ENCODE results near the gene ALG8. TPM values are rescaled to one million over a fixed set of nuclear protein-coding genes. Genes with fewer than 3 reads are reported as not detected.
"Not testable (repeated sequence)": the region's sequence is repeated elsewhere in the genome, so short reads cannot be mapped to it uniquely, and the experiment has no call there.

Gene ALG8
- 10 to 100 TPM; 47.3 to 51.6 TPM for total RNA-seq

DNA sequence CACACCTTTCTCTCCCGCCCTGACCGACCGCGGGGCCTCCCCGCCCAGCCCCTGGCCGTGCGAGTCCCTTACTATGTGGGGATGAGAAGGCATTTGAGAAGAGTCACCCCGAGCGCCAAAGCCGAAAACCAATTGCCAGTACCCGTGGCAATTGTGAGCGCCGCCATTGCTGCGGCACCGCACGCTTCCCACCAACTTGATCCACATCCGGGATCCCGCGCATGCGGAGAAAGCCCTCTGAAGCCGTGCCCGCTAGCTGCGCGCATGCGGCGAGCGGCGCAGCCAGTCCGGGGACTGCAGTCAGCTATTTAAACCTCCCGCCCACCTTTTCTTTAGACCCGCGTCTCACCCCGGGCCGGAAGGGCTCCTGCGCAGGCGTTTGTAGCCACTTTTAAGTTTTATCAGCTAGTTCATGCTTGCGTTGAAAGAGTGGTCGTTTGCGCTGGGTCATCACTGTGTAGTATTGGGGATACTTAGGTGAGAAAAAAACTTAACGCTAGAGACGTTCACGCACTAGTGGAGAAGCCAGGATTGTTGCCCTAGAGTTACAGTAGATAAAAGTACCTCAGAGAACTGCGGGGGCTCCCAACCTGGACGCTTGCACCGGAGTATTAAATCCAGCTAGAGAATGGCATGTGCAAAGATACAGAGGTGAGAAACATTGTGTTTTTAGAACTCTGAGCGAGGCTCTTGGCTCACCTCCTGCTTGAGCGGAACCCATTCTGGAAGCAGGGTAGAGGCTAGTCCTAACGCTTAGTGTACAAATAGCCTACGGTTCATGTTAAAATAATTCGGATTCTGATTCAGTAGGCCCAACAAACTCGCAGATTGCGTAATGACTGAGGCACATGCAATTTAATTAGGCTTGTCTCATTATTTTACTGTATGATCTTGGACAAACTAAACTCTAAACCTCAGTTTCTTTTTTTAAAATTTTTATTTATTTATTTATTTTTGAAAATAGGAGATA, at the start of gene ALG8:
Gene ALG8 (minus strand): TSS at position 205 of the 970 bp plus-strand sequence. CDS start 38 bp downstream, at position 167.
- H3K4me1 Mint-ChIP-seq, result peaks cover 40% of the 10 kb centered on the region
- DNase-seq (peak; percentile 97), ATAC-seq (peak; percentile 95)
- H3K36me3 Mint-ChIP-seq, result peaks cover 37% of the 10 kb centered on the region
- H3K27me3 Mint-ChIP-seq, result no peaks in the 10 kb centered on the region
- CTCF ChIA-PET, result interaction anchor here (0.6 to 2.1 kb wide), 10 partner anchors 12 to 434 kb away, joined by 3 to 11 read pairs (median 3); partner anchors contain the start of genes KCTD21, NDUFC2 and USP35
- peak within 1 kb of the TSS; percentile 78 for H3K4me3 Mint-ChIP-seq
- peak within 1 kb of the TSS; percentile 88 for H3K27ac Mint-ChIP-seq
- H3K9me3 Mint-ChIP-seq (ENCODE audit: low read depth), result no peaks in the 10 kb centered on the region

DNA sequence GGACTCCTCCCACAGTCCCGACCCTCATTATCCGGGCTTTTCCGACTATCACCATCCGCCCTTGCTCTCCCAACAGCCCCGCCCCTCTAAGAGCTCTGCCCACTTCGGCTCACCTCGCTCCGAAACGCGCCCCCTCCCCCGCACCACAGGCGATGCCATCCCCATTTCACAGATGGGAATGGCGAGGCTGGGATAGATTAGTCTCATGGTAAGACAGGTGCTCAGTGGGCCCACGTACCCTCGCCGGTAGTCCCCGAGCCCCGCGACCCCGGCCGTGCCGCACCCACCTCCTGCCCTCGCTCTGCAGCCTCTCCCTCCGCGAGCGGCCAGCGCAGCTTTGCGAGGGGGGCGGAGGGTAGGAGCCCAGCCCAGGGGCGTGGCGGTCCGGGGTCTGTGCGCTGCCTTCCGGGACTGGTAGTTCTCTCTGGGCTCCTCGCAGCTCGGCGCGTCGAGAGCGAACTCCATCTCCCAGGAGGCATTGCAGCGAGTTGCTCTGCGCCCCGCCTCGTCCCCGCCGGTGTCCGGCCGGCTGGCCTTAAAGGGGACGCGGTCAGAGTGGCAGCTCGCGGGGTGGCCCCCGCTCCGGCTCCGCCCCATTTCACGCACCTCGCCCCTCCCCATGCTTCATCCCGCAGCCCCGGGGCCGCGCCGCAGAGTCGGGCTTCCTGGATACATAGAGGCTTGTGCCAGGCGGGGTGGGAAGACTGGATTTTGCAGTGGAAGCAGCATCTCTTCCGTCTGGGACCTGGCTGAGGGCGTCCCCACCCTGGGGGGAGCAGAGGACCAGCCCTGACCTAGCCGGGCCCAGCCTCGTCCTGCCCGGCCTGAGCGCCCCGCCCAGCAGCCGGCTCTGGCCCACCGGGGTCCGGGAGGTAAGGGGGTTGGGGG, 49.1 kb upstream of the ALG8 start, which contains the start of the genes KCTD21 and USP35:
Gene KCTD21 (minus strand): TSS at position 341 of the 888 bp plus-strand sequence. CDS start 14,072 bp downstream, outside the sequence.
Gene USP35 (plus strand): TSS at position 634 of the 888 bp plus-strand sequence. CDS start 7,327 bp downstream, outside the sequence.
- ATAC-seq (peak; percentile 97), DNase-seq (peak; percentile 96)
- CTCF ChIA-PET, result interaction anchor here (0.7 to 1.8 kb wide), 8 partner anchors 14 to 376 kb away, joined by 3 to 5 read pairs (median 3); partner anchors contain the start of genes ALG8 and INTS4
- Mint-ChIP-seq H3K4me1 (peaks cover 37% of the 10 kb centered on the region), H3K4me3 (peak within 1 kb of the TSS; percentile 97), H3K27me3 (no peaks in the 10 kb centered on the region), H3K27ac (peak within 1 kb of the TSS; percentile 85), H3K36me3 (peaks cover under 1% of the 10 kb centered on the region), H3K9me3 (ENCODE audit: low read depth) (no peaks in the 10 kb centered on the region)

GRCh38 chr11:78187366-78188285, 48.2 kb upstream of the ALG8 start:
- CTCF ChIA-PET, result interaction anchor here (0.7 to 1.6 kb wide), 7 partner anchors 15 to 377 kb away, joined by 3 to 4 read pairs (median 3); partner anchors contain the start of genes ALG8 and INTS4
- Mint-ChIP-seq H3K4me3 (peak overlapping the region; percentile 97), H3K27ac (peak overlapping the region; percentile 85), H3K27me3 (no peaks in the 10 kb centered on the region), H3K36me3 (peaks cover 4% of the 10 kb centered on the region), H3K4me1 (peaks cover 34% of the 10 kb centered on the region), H3K9me3 (ENCODE audit: low read depth) (no peaks in the 10 kb centered on the region)
- peak; percentile 37 for ATAC-seq
- DNase-seq, result peak; percentile 71

- CTCF ChIA-PET, result no interaction called here
- Mint-ChIP-seq H3K4me1 (peaks cover 1% of the 10 kb centered on the region), H3K9me3 (ENCODE audit: low read depth) (no peaks in the 10 kb centered on the region), H3K27ac (no peak overlapping the region), H3K36me3 (peaks cover 15% of the 10 kb centered on the region), H3K4me3 (no peak overlapping the region), H3K27me3 (no peaks in the 10 kb centered on the region)
- ATAC-seq, result no peak
- DNase-seq, result no peak
Measured at GRCh38 chr11:78181185-78181584, 41.8 kb upstream of the ALG8 start.

DNA sequence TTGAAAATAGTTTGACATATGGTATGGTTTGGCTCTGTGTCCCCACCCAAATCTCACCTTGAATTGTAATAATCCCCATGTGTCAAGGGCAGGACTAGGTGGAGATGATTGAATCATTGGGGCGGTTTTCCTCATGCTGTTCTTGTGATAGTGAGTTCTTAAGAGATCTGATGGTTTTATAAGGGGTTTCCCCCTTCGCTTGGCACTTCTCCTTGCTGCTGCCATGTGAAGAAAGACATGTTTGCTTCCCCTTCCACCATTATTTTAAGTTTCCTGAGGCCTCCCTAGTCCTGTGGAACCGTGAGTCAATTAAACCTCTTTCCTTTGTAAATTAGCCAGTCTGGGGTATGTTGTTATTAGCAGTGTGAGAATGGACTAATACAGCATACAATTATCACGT, 41.3 kb upstream of the ALG8 start:
- DNase-seq (no peak), ATAC-seq (no peak)
- Mint-ChIP-seq H3K4me3 (no peak overlapping the region), H3K36me3 (peaks cover 17% of the 10 kb centered on the region), H3K27ac (no peak overlapping the region), H3K4me1 (peaks cover 1% of the 10 kb centered on the region), H3K27me3 (no peaks in the 10 kb centered on the region), H3K9me3 (ENCODE audit: low read depth) (no peaks in the 10 kb centered on the region)
- CTCF ChIA-PET, result no interaction called here

- CTCF ChIA-PET, result no interaction called here
- H3K27me3 Mint-ChIP-seq, result no peaks in the 10 kb centered on the region
- H3K9me3 Mint-ChIP-seq (ENCODE audit: low read depth), result no peaks in the 10 kb centered on the region
- peaks cover 17% of the 10 kb centered on the region for H3K36me3 Mint-ChIP-seq
- no peak for ATAC-seq
- no peak overlapping the region for H3K27ac Mint-ChIP-seq
- no peak for DNase-seq
- H3K4me1 Mint-ChIP-seq, result no peaks in the 10 kb centered on the region
- no peak overlapping the region for H3K4me3 Mint-ChIP-seq
Measured at GRCh38 chr11:78179459-78180071, 40.1 kb upstream of the ALG8 start.

DNA sequence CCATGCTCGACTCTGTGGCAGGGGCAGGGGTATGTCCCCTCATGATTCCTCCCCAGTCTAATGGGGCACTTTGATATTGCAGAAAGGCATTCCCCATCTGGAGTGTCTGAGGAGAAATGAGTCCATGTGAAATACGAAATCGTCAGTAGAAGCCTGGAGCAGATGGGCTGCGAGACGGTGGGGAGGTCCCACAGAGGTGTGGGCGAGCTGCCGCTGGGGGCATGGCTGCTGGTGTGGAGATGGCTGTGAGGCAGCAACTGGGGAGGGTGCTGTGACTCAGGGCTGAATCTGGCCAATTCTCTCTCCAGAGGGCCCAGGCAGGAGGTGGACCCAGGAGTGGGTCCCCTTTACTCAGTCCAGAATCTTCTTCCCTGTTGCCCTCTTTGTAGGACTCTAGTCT, 37.8 kb upstream of the ALG8 start:
- H3K4me3 Mint-ChIP-seq, result no peak overlapping the region
- DNase-seq, result no peak
- H3K27me3 Mint-ChIP-seq, result no peaks in the 10 kb centered on the region
- H3K36me3 Mint-ChIP-seq, result peaks cover 17% of the 10 kb centered on the region
- no peak overlapping the region for H3K27ac Mint-ChIP-seq
- no peaks in the 10 kb centered on the region for H3K9me3 Mint-ChIP-seq (ENCODE audit: low read depth)
- no peak for ATAC-seq
- no peaks in the 10 kb centered on the region for H3K4me1 Mint-ChIP-seq
- CTCF ChIA-PET, result no interaction called here

DNA sequence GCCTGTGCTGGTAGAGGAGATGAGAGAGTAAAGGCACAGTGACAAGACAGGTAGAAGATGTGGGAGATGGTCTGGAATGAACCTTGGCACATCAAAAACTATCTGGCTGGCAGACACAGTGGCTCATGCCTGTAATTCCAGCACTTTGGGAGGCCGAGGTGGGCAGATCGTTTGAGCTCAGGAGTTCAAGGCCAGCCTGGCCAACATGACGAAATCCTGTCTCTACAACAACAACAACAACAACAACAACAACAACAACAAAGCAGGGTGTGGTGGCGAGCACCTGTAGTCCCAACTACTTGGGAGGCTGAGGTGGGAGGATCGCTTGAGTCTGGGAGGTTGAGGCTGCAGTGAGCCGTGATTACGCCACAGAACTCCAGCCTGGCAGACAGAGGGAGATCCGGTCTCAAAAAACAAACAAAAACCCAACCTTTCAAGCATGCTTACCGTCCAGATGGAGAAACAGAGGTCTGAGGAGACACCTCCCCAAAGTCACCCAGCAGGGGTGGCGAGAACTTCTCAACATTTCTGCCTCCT, 37.2 kb upstream of the ALG8 start:
- DNase-seq (no peak), ATAC-seq (no peak)
- CTCF ChIA-PET, result no interaction called here
- no peaks in the 10 kb centered on the region for H3K4me1 Mint-ChIP-seq
- H3K27ac Mint-ChIP-seq, result no peak overlapping the region
- H3K9me3 Mint-ChIP-seq (ENCODE audit: low read depth), result no peaks in the 10 kb centered on the region
- H3K4me3 Mint-ChIP-seq, result no peak overlapping the region
- peaks cover 17% of the 10 kb centered on the region for H3K36me3 Mint-ChIP-seq
- no peaks in the 10 kb centered on the region for H3K27me3 Mint-ChIP-seq

DNA sequence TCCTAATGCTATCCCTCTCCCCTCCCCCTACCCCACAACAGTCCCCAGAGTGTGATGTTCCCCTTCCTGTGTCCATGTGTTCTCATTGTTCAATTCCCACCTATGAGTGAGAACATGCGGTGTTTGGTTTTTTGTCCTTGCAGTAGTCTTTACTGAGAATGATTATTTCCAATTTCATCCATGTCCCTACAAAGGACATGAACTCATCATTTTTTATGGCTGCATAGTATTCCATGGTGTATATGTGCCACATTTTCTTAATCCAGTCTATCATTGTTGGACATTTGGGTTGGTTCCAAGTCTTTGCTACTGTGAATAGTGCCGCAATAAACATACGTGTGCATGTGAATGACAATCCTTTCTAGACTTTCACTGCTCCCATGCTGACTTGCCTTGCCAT, 36.4 kb upstream of the ALG8 start:
- H3K36me3 Mint-ChIP-seq, result peaks cover 13% of the 10 kb centered on the region
- not testable (repeated sequence) for DNase-seq; ATAC-seq; H3K4me3 Mint-ChIP-seq; H3K27ac Mint-ChIP-seq; H3K9me3 Mint-ChIP-seq (ENCODE audit: low read depth); H3K4me1 Mint-ChIP-seq; H3K27me3 Mint-ChIP-seq
- CTCF ChIA-PET, result interaction anchor here (0.9 kb wide), 1 partner anchor 62 kb away, joined by 3 read pairs; no protein-coding TSS in a partner anchor

DNA sequence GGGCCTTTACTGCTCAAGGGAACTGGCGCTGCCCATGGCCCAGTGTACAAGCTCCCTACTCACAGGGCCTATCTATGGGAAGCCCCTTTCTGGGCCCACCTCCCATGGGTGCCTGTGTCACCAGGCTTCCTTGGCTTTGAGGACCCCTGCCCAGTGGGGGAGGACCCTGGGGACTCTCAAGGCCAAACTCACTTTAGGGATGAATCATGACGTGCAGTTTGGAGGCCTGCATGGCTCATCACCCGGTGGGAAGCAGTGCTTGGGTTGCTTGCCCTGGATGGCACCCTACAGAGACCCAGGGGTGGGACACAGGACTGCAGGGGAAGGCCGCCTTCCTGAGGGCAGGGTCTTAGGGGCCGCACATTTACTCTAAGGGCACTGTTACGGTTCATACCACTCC, 32.5 kb upstream of the ALG8 start:
- H3K36me3 Mint-ChIP-seq, result peaks cover 11% of the 10 kb centered on the region
- CTCF ChIA-PET, result no interaction called here
- no peaks in the 10 kb centered on the region for H3K27me3 Mint-ChIP-seq

DNA sequence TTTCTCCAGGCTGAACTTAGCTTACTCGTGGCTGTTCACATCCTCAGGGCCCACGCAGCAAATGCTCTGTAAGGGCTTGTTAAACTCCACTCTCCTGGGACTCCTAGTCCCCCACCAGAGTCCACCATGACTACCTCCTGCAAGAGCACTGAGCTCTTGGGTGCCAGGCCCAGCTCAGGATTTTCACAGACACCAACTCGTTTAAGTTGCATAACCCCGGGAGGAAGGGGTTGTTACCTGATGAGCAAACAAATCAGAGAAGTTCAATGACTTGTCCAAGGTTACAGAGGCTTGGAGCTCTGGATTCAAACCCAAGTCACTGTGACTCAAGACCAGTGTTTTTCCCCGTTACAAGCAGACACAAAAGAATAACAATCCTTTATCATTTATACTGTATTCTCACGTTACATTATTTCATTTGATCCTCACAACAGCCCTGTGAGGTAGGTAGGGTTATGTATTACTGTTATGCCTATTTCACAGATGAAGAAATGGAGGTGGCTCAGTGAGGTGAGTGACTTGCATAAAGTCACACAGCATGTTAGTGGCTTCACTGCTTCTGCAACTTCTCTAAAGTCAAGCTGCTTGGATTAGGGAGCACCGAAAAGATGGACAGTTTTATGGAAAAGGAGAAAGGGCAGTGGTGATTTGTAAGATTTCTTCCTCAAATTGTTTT, 31.6 kb upstream of the ALG8 start:
- Mint-ChIP-seq H3K4me3 (no peak overlapping the region), H3K4me1 (no peaks in the 10 kb centered on the region), H3K36me3 (peaks cover 5% of the 10 kb centered on the region), H3K27me3 (no peaks in the 10 kb centered on the region), H3K9me3 (ENCODE audit: low read depth) (no peaks in the 10 kb centered on the region), H3K27ac (no peak overlapping the region)
- ATAC-seq, result no peak
- DNase-seq, result no peak
- CTCF ChIA-PET, result interaction anchor here (1.6 kb wide), 1 partner anchor 125 kb away, joined by 4 read pairs; no protein-coding TSS in a partner anchor

More for the DNA sequence above, 32.5 kb upstream of the ALG8 start:
- Mint-ChIP-seq H3K9me3 (ENCODE audit: low read depth) (no peaks in the 10 kb centered on the region), H3K27ac (no peak overlapping the region), H3K4me3 (no peak overlapping the region), H3K4me1 (no peaks in the 10 kb centered on the region)
- DNase-seq (no peak), ATAC-seq (no peak)

All from activated CD8-positive, alpha-beta memory T cell treated with anti-CD3 and anti-CD28 coated beads, Interleukin-2, amount 10 ng/mL, durations not matched to agents 7 days and 5 days (primary cell).